OCI-LY7 (cell line): ENCODE measurements around the gene PCDHGA6.

Experiments
- CTCF ChIP-seq: fragments of 200-600 bp; sonication (generic); conservative IDR thresholded peaks from 2 replicates; pipeline ENCODE4 v1.5.1; 2014; ENCODE audit warnings: mild to moderate bottlenecking, antibody characterized with exemption, low read length, moderate library complexity, mixed read lengths
- EZH2phosphoT487 ChIP-seq: fragments of 200-600 bp; sonication (generic); IDR thresholded peaks from 2 replicates; pipeline ENCODE4 v1.6.1; 2018; ENCODE audit warnings: low read depth, borderline replicate concordance, mild to moderate bottlenecking, mixed run types, antibody characterized with exemption, low read length, moderate library complexity, mixed read lengths

GRCh38 chr5:141392429-141393198 lies 18.9 kb downstream of the PCDHGA6 start, which contains the start of gene PCDHGA8:
- TF ChIP-seq CTCF (peak; percentile 84), EZH2phosphoT487 (no peak)
